ENCODE results near the gene UNC13C.

DNA sequence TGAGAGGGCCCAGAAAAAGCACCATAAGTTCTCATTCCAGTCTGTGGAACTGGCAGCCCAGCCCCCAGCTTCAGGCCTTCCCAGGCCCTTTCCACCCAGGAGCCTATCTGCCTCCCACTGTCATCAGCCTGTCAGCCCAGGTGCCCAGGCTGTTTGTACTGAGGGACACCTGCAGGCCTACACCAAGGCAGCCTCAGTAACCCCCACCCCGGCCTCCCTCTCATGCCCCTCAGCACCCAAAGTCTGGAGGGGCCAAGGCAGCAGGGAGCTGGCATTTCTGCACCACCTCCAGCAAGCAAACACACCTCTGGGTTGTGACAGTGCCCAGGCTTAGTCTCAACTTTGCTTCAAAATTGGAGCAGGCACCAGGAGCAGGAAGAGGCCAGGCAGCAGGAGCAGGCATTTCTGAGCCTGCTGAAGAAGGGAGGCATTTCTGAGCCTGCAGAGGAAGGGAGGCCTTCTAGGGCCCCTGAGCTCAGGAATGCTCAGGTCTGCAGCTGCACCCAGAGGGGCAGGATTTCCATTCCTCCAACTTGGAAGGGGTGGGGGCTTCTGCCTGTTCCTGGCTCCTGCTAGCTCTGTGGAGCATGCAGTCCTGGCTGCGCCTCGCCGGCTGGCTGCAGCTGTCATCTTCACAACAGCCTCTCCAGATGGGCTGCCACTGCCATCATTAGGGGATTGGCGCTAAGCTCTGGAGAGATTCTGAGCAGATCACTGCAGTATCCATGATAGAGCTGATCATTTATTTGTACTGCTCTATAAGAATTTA, 396.1 kb downstream of the UNC13C start:
- no peak for TF ChIP-seq REST (IDR thresholded peaks at IDR 0.05; ENCODE audit: low read depth)
- no peak for TF ChIP-seq EGR1 (IDR thresholded peaks at IDR 0.05)
- no peak for TF ChIP-seq EP300 (IDR thresholded peaks at IDR 0.05; ENCODE audit: borderline replicate concordance)
- TF ChIP-seq TAF1 (IDR thresholded peaks at IDR 0.05; ENCODE audit: low read depth), result no peak
- TF ChIP-seq MAX (IDR thresholded peaks at IDR 0.05), result no peak
- no peak for TF ChIP-seq NFIC (IDR thresholded peaks at IDR 0.05)
- TF ChIP-seq RAD21 (IDR thresholded peaks at IDR 0.05; ENCODE audit: low read depth), result no peak
- no peak for TF ChIP-seq CREB1 (IDR thresholded peaks at IDR 0.05; ENCODE audit: low read depth)

Data from Ishikawa (cell line).